OCI-LY7 (cell line): ENCODE results near the gene GAP43. TPM values are rescaled to one million over a fixed set of nuclear protein-coding genes. Genes with fewer than 3 reads are reported as not detected.

Experiments used
- BruUV-seq: library from RNA; stranded (reverse); fragments of 400-500 nt; replicated peaks from 2 replicates; lab custom pipeline; 2021; lab: Mats Ljungman, UMichigan
- CTCF ChIA-PET: fragments of 300-600 bp; sonication (Branson Sonifier 250); formaldehyde crosslinking; loops from one replicate; lab custom pipeline; 2022; ENCODE audit warnings: antibody characterized with exemption; ENCODE audit not compliant: unreplicated experiment; lab: Charles Lee
- POLR2A ChIA-PET: fragments of 300-600 bp; sonication (Branson Sonifier 250); formaldehyde crosslinking; loops from one replicate; lab custom pipeline; 2022; ENCODE audit warnings: antibody characterized with exemption; lab: Charles Lee
- DNase-seq: peaks from one replicate; pipeline ENCODE4 v3.0.0-alpha.2; 2015; ENCODE audit warnings: low spot score
- H2AFZ ChIP-seq: fragments of 200-600 bp; sonication (generic), shearing (Covaris generic); 2 replicates; pipeline ENCODE4 v1.6.1; 2014; ENCODE audit warnings: mild to moderate bottlenecking, antibody characterized with exemption, low read length, moderate library complexity
- H3K27ac ChIP-seq: fragments of 200-600 bp; sonication (generic); 2 replicates; pipeline ENCODE4 v1.5.1; 2014; ENCODE audit warnings: mixed run types, low read depth, mild to moderate bottlenecking, moderate library complexity, low read length, inconsistent platforms; ENCODE audit not compliant: poor library complexity, severe bottlenecking
- H3K36me3 ChIP-seq: fragments of 200-600 bp; sonication (generic); 2 replicates; pipeline ENCODE4 v1.6.1; 2014; ENCODE audit warnings: mild to moderate bottlenecking, antibody characterized with exemption, low read length, moderate library complexity, mixed read lengths; ENCODE audit not compliant: insufficient read depth
- H3K4me1 ChIP-seq: fragments of 200-600 bp; sonication (generic); 2 replicates; pipeline ENCODE4 v1.5.1; 2014; ENCODE audit warnings: mild to moderate bottlenecking, low read length; ENCODE audit not compliant: insufficient read depth, poor library complexity, severe bottlenecking
- H3K4me2 ChIP-seq: fragments of 200-600 bp; sonication (generic); 2 replicates; pipeline ENCODE4 v1.6.1; 2014; ENCODE audit warnings: mild to moderate bottlenecking, low read length
- H3K4me3 ChIP-seq: fragments of 200-600 bp; sonication (generic); 2 replicates; pipeline ENCODE4 v1.5.1; 2014; ENCODE audit warnings: mild to moderate bottlenecking, low read depth, low read length; ENCODE audit not compliant: poor library complexity, severe bottlenecking
- H3K79me2 ChIP-seq: fragments of 200-600 bp; sonication (generic); 2 replicates; pipeline ENCODE4 v1.6.1; 2016; ENCODE audit warnings: low read depth, mild to moderate bottlenecking, low read length, moderate library complexity, mixed read lengths; ENCODE audit not compliant: insufficient read depth
- H3K9me2 ChIP-seq: fragments of 200-600 bp; sonication (generic); 2 replicates; pipeline ENCODE4 v1.6.1; 2016; ENCODE audit warnings: mild to moderate bottlenecking, low read length, mixed read lengths; ENCODE audit not compliant: insufficient read depth
- H3K9me3 ChIP-seq: fragments of 200-600 bp; sonication (generic); 2 replicates; pipeline ENCODE4 v1.6.1; 2014; ENCODE audit warnings: mild to moderate bottlenecking, mixed run types, low read length, mixed read lengths
- H4K20me1 ChIP-seq: fragments of 200-600 bp; sonication (generic); 2 replicates; pipeline ENCODE4 v1.6.1; 2014; ENCODE audit warnings: mild to moderate bottlenecking, antibody characterized with exemption, low read length, moderate library complexity, mixed read lengths; ENCODE audit not compliant: insufficient read depth
- CTCF ChIP-seq: fragments of 200-600 bp; sonication (generic); conservative IDR thresholded peaks from 2 replicates; pipeline ENCODE4 v1.5.1; 2014; ENCODE audit warnings: mild to moderate bottlenecking, antibody characterized with exemption, low read length, moderate library complexity, mixed read lengths
- EZH2phosphoT487 ChIP-seq: fragments of 200-600 bp; sonication (generic); IDR thresholded peaks from 2 replicates; pipeline ENCODE4 v1.6.1; 2018; ENCODE audit warnings: low read depth, borderline replicate concordance, mild to moderate bottlenecking, mixed run types, antibody characterized with exemption, low read length, moderate library complexity, mixed read lengths
- intact Hi-C: fragments of 100-400 bp; cut with micrococcal nuclease; formaldehyde crosslinking; loops from one replicate; pipeline ENCODE4 v1.10.0; 2022; ENCODE audit not compliant: unreplicated experiment
- total RNA-seq, 2 experiments: library from RNA; depleted of rRNA in 1 of 2; stranded (reverse); fragments of >200 nt in 1 of 2; shearing (Covaris generic) in 1 of 2; gene quantifications; 2 replicates each; pipeline ENCODE4 v1.2.3, GENCODE V29; 2014 to 2022

The GAP43 gene
- total RNA-seq, 2 experiments from 2014 or later, result not detected

DNA sequence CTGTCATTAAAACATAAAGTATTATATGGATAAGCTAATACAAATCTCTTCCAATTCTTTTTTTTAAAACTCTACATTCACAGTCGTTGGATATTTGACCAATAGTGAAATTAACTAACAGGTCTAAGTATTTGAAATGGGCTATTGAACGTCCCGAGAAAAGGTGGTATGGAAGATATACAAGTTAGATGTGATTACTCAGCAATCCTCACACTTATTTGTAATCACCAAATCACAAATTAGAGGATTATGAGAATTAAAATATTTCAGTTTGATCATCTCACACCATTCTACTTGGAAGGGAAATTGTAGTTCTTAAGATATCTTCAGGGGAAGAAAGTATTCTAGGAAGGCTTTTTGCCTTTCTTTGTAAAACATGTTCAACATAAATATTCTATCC, 60.5 kb downstream of the GAP43 start:
- intact Hi-C loops, result no loop called here
- BruUV-seq, result no TSS peak
- CTCF ChIA-PET, result no interaction called here

DNA sequence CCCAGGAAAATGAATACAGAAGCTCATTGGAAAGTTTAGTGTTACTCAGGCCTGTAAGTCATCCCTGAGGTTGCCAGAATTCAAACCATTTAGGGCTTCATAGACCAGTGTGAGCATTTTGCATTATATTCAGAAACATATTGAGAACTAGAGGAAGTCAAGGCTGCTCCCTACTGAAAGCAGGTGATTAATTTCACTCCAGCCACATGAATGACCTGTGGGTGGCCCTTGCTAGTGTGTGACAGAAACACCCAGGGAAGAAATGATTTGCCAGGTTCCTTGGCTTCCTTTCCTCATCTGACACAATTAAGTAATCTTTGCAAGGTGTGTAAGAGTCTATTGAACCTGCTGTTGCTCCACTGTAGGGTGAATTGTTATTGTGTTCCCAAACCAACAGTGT, 61.8 kb downstream of the GAP43 start:
- no peaks in the 10 kb centered on the region for H3K79me2 ChIP-seq
- H4K20me1 ChIP-seq, result no peaks in the 10 kb centered on the region
- no TSS peak for BruUV-seq
- no peaks in the 10 kb centered on the region for H3K9me2 ChIP-seq
- H2AFZ ChIP-seq, result no peak overlapping the region
- TF ChIP-seq CTCF (no peak), EZH2phosphoT487 (no peak)
- ChIA-PET CTCF (interaction anchor here (0.7 kb wide), 1 partner anchor 9 kb away, joined by 3 read pairs; no protein-coding TSS in a partner anchor), POLR2A (interaction anchor here (0.5 kb wide), 1 partner anchor 850 kb away, joined by 3 read pairs; no protein-coding TSS in a partner anchor)
- no peak overlapping the region for H3K4me2 ChIP-seq
- no peak overlapping the region for H3K4me3 ChIP-seq
- no peaks in the 10 kb centered on the region for H3K36me3 ChIP-seq
- no peaks in the 10 kb centered on the region for H3K9me3 ChIP-seq
- DNase-seq, result no peak
- intact Hi-C loops, result no loop called here
- H3K27ac ChIP-seq, result no peak overlapping the region
- H3K4me1 ChIP-seq, result no peaks in the 10 kb centered on the region

More for the DNA sequence above, 60.5 kb downstream of the GAP43 start:
- H3K36me3 ChIP-seq, result no peaks in the 10 kb centered on the region
- H3K4me2 ChIP-seq, result no peak overlapping the region
- POLR2A ChIA-PET, result interaction anchor here (0.9 kb wide), 1 partner anchor 13 kb away, joined by 3 read pairs; no protein-coding TSS in a partner anchor
- no peaks in the 10 kb centered on the region for H3K9me3 ChIP-seq
- H3K27ac ChIP-seq, result no peak overlapping the region
- no peak for DNase-seq
- H3K4me1 ChIP-seq, result no peaks in the 10 kb centered on the region
- H4K20me1 ChIP-seq, result no peaks in the 10 kb centered on the region
- TF ChIP-seq CTCF (no peak), EZH2phosphoT487 (no peak)
- no peaks in the 10 kb centered on the region for H3K9me2 ChIP-seq
- no peak overlapping the region for H2AFZ ChIP-seq
- no peaks in the 10 kb centered on the region for H3K79me2 ChIP-seq
- H3K4me3 ChIP-seq, result no peak overlapping the region

DNA sequence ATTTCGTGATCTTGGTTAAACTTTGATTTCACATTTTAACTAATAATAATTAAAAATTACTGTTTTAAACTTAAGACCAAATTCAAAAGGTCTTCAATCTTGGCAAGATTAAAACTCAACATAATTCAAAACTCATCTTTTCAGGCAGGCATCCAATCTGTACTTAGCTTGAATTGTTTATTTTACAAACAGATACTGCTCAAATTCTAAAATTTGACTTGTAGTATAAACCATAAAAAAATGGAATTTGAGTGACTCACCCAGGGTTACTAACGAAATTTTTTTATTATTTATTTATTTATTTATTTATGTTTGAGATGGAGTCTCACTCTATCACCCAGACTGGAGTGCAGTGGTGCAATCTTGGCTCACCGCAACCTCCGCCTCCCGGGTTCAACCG, 64.4 kb downstream of the GAP43 start:
- H3K79me2 ChIP-seq, result no peaks in the 10 kb centered on the region
- no peak for DNase-seq
- BruUV-seq, result no TSS peak

More for the DNA sequence above, 64.4 kb downstream of the GAP43 start:
- POLR2A ChIA-PET, result no interaction called here
- CTCF ChIA-PET, result interaction anchor here (0.5 kb wide), 1 partner anchor 184 kb away, joined by 3 read pairs; no protein-coding TSS in a partner anchor
- H3K4me1 ChIP-seq, result no peaks in the 10 kb centered on the region
- H3K4me3 ChIP-seq, result no peak overlapping the region
- no peaks in the 10 kb centered on the region for H3K9me3 ChIP-seq
- no peak overlapping the region for H3K4me2 ChIP-seq
- H3K9me2 ChIP-seq, result no peaks in the 10 kb centered on the region
- no peak overlapping the region for H3K27ac ChIP-seq
- H2AFZ ChIP-seq, result no peak overlapping the region
- H4K20me1 ChIP-seq, result no peaks in the 10 kb centered on the region
- TF ChIP-seq EZH2phosphoT487, result no peak
- H3K36me3 ChIP-seq, result no peaks in the 10 kb centered on the region
- intact Hi-C loops, result no loop called here
